ENCODE results near the gene SEPTIN10.
A peak's percentile ranks its signal among the peaks of the same experiment; 100 is the strongest.
"Not testable (repeated sequence)": the region's sequence is repeated elsewhere in the genome, so short reads cannot be mapped to it uniquely, and the experiment has no call there.

Gene SEPTIN10

DNA sequence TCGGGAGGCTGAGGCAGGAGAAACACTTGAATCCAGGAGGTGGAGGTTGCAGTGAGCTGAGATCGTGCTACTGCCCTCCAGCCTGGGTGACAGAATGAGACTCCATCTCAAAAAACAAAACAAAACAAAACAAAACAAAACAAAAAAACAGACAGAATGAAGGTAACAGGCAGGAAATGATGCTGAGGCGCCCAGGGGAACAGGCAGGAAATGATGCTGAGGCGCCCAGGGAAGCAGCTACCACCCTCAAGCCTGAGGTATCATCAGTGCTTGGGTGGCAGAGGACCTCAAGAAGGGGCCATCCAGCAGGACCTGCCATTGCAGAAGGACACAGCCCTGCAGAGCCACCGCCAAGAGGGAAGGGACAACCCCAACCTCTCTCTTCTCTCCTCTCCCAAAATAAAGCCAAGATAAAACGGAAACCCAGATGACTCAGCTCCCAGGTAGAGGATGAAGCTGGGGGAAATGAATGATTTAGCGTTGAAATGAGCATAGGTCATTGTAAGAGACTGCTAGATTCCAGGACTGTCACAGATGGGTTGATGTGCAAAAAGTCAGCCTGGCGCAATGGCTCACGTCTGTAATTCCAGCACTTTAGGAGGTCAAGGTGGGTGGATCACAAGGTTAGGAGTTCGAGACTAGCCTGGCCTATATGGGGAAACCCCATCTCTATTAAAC is 19.7 kb upstream of the SEPTIN10 start:
- no peak for FAIRE-seq

DNA sequence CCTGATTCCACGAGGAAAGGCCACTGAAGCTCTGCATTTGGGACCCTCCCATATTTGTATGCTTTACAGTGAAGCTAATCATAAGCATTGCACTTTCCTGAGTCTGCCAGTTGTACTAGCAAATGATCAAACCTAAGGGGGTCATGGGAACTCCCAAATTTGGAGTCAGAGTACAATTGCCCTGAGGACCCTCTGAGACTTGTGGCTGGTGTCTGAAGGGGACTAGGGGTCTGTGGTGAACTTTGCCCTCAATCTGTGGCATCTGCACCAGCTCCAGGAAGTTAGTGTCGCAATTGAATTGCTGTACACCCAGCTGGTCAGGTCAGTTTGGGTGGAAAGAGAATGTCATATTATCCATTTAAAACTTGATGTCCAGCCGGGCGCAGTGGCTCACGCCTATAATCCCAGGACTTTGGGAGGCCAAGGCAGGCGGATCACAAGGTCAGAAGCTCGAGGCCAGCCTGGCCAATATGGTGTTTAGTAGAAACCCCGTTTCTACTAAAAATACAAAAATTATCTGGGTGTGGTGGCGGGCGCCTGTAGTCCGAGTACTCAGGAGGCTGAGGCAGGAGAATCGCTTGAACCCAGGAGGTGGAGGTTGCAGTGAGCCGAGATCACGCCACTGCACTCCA is 18.5 kb upstream of the SEPTIN10 start:
- no peak for FAIRE-seq

DNA sequence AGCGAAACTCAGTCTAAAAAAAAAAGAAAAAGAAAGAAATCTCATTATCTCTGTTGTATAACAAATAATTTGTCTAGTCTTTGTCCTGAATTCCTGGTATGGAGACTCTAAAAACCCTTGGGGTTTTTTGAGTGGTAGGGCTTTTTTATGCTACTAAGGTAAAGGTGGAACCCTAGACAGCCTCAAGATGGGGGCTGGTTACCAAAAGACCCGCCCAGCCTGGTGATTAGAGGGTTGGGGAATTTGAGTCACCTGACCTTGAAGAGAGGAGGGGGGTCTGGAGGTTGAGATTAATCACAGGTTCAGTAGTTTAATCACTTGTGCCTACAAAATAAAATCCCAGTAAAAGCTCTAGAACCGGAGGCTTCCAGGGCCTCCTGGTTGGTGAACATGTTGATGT is 18.0 kb upstream of the SEPTIN10 start:
- no peak for FAIRE-seq

DNA sequence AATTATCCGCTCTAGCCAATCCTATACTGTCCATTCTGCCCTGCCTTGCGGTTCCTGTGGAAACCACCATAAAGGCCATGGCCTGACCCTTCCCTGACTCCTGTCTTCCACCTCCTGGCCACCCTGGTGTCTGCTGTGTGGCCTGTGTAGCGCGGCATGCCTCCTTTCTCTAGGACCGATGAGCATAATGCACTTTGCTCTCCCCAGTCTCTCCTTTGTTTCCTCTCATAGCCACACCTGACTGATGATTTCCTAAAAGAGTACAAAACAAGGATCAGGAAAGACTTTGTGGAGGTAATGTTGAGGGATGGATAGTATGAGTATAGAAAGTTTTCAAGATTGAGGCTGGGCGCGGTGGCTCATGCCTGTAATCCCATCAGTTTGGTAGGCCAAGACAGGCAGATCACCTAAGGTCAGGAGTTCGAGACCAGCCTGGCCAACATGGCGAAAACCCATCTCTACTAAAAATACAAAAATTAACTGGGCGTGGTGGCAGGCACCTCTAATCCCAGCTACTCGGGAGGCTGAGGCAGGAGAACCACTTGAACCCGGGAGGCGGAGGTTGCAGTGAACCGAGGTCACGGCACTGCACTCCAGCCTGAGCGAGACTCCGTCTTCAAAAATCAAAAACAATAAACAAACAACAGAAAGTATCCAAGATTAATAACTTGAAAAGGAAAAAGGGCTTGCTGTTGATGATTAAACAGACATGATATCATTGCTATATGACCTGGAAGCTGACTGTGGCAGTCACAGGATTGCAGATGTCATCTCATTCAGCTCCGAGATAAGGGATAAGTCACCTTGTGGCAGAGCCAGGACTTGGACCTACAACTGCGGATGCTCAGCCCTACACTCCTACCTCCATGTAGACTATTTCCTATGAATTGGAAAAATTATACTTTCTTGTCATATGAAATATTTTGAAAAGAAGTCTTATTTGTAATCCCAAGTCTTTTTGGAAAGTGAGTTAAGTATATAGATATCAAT is 17.0 kb upstream of the SEPTIN10 start:
- FAIRE-seq, result no peak

DNA sequence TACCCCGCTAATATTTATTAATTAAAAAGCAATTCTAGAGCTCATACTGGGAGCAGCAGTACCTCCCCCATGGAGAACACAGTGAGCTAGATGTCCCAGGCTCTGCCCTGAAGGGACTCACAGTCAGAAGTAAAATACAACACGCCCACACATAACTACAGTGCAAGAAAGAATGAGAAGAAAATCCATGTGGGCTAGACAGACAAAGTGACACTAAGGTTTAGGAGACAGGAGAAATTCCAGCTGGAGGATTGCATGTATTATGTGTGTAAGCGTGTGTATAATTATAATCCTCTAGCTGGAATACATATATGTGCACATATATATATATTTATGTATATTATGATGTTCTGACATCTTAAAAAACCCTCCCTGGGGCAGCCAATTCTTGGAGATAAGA is 16.1 kb upstream of the SEPTIN10 start:
- FAIRE-seq, result no peak

DNA sequence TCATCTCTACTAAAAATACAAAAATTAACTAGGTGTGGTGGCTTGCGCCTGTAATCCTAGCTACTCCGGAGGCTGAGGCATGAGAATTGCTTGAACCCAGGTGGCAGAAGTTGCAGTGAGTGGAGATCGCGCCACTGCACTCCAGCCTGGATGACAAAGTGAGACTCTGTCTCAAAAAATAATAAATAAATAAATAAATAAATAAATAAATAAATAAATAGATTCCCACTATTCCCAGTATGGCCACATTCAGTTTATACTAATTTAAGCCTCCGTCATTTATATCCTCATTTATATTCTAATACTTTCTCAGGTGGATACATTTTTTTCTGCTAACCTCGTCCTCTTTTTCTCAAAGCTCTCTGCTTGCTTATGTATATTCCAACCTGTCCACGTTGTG is 14.6 kb upstream of the SEPTIN10 start:
- not testable (repeated sequence) for FAIRE-seq

DNA sequence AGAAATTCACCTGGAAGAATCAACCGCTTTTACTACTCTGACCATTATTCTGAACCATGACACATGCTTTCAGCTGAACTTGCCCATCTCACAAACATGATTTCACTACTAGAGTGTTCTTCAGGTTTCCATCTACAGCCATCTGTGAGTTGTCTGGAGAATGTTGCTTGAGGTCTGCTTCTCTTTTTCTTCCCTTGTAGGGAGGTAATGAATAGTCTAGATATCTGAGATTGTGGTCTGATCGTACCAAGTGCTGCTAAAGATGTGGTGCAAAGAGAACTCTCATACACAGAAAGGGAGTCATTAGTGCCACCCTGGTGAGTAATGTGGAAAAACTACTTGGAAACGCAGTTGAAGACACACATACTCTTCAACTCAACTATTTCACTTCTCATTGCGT is 10.6 kb upstream of the SEPTIN10 start:
- no peak for FAIRE-seq

DNA sequence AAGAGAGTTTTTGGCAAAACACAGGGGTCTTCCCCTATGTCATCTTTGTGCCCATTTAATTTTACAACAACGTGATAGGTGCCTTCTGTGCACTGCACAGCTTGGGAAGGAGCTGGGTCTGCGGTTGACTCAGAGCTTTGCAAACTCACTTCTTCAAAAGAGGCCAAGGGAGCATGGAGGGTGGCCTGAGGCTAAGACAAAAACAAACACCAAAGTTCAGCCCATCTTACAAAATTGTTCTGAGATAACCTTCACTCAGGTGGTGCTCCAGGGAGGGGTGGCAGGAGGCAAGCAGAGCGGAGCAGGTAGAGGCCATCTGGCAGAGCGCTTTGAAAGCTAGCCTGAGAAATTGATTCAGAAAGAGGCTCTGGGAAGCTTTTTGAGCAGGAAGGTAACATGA is 10.2 kb upstream of the SEPTIN10 start:
- FAIRE-seq, result no peak

DNA sequence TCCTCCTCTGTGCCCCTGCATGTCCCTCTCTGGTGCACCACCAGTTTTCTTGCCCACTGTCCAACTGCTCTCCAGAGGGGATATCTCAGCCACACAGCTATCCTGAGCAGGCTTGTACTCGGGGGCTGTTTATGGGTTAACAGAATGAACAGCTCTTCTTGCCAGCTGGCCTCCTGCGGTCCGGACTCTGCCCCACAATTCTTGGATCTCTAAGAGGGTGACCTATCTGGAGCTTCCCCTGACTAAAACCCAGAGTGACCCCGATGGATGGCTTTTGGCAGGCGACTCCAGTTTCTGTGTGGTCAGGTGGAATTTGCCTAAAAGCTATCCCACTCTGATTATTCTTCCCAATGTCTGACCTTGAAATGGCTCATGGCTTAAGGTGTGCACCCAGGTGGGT is 9.5 kb upstream of the SEPTIN10 start:
- no peak for FAIRE-seq

DNA sequence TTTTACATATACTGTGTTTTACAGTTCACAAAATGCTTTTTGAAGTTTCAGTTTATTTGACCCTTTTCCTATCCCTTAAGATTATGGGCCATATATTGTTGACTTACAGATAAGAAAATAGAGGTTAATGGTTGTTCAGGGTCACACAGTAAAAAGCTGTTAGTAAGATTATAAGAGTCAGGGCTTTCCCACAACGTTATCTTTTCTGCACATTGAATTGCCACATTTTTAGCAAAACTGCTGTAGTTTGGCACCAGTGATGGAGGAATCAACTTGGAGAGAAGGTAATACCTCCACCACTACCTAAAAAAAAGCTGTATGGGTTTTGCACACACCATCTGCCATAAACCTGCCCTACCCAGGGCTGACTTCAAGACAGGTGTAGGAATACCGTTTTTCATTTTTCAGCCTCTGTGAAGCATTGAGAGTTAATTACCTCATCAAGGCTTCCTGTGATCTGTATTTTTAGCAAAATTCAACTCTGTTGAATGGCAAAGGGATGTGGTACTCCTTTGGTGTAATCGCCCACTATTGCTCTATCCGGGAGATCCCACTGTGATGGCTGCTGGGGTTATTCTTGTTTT is 5.4 kb upstream of the SEPTIN10 start:
- FAIRE-seq, result peak; percentile 80

DNA sequence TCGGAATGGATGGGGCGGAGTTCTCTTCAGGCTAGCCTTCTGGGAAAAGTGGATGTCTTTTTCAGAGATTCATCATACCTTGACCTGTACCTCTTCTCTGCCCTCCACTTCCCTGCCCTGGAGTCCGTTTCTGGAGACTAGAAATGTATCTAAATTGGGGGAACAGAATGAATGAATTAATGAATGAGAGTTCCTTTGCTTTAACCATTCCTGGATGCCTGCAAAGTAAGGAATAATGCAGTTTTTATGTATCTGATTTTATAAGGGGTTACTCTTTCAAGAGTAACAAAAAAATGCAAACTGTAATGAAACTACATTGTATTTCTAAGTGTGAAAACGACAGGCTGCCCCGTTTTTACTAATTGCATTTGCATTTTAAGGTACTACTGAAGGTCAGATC is 2.4 kb upstream of the SEPTIN10 start:
- no peak for FAIRE-seq

DNA sequence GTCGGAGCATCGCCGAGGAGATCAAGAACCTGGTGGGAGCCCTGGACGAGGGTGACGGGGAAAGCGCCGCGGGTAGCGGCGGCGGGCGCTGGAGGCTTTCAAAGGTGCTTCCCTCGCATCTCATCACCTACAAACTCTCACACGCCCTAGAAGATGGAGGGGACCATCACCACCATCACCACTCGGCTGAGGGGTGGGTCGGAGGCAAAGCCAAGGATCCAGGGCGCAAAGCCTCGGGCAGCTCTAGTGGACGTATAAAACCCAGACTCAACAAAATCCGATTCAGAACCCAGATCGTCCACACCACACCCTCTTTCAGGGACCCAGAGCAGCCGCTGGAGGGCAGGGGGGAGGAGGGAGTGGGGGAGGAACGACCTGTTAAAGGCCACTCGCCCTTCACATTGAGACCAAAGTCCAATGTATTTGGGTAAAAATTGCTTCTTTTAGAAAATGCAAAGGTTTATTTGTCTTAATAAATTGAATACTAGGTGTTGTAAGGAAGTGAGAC is 1.9 kb upstream of the SEPTIN10 start:
- FAIRE-seq, result no peak

DNA sequence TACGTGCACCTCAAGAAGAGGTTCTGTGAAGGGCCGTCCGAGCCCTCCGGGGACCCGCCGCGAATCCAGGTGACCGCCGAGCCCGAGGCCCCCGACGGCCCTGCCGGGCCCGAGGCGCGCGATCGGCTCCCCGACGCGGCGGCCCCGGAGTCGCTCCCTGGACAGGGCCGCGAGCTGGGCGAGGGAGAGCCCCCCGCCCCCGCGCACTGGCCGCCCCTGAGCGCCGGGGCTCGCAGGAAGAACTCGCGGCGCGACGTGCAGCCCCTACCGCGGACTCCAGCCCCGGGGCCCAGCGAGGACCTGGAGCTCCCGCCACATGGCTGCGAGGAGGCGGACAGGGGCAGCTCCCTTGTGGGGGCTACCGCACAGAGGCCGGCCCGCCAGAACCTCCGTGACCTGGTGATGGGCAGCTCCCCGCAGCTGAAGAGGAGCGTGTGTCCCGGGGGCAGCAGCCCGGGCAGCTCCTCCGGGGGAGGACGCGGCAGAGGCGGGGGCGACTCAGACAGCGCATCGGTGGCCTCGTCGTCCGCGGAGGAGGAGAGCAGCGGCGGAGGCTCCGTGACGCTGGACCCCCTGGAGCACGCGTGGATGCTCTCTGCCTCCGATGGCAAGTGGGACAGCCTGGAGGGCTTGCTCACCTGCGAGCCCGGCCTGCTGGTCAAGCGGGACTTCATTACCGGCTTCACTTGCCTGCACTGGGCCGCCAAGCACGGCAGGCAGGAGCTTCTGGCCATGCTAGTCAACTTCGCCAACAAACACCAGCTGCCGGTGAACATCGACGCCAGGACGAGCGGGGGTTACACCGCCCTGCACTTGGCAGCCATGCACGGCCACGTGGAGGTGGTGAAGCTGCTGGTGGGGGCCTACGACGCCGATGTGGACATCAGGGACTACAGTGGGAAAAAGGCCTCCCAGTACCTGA is 1.2 kb upstream of the SEPTIN10 start:
- FAIRE-seq, result no peak

DNA sequence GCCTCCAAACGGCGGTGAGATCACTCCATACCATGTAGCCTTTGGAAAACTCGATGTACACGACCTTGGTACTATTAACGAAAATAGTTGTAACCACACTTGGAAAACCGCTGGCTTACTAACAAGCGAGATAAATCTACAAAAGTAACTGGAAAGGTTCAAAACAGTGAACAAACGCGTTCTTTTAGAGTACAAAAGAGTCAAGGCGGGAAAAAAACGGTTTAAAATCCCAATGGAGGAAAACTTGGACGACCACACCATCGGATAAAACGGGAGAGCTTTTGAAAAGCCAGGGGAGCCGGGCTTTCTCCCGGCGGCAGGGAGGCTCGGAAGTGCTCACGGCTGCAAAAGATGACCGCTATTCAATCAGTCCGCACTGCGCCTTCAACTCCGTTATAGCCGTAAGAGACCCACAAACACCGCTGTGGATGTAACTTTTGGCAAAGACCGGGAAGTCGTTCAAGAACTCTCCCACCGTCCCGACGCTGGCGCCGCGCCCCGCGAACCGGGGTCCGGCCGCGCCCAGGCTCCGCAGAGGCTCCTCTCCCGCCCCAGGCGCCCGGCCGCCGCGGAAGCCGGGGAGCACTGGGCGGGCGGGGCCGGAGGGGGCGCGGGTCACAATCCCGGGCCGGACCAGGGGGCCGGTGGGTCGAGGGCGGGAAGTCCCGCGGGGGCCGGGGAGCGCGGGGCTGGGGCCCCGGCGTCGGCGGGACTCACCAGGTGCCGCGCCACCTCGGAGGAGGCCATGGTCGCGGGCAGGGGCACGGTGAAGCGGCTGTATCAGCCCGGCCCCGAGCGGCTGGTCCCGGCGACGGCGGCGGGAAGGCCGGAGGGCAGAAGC is 465 bp downstream of the SEPTIN10 start:
- no peak for FAIRE-seq

DNA sequence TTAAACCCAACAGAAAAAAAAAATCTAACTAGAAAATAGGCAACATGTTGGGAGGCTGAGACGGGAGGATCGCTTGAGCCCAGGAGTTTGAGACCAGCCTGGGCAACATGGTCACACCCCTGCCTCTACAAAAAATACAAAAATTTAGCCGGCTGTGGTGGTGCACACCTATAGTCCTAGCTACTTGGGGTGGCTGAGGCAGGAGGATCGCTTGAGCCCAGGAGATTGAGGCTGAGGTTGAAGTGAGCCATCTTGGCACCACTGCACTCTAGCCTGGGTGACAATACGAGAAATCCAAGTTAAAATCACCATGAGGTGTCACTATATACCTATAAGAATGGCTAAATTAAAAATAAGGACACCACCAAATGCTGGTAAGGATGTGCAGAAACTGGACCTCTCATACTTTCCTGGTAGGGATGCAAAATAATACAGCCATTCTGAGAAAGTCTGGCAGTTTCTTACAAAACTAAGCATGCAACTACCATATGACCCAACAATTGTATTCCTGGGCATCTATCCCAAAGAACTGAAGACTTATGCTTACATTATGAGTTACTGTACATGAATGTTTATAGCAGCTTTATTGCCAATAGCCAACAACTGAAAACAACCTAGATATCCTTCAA is 2.2 kb downstream of the SEPTIN10 start:
- no peak for FAIRE-seq

DNA sequence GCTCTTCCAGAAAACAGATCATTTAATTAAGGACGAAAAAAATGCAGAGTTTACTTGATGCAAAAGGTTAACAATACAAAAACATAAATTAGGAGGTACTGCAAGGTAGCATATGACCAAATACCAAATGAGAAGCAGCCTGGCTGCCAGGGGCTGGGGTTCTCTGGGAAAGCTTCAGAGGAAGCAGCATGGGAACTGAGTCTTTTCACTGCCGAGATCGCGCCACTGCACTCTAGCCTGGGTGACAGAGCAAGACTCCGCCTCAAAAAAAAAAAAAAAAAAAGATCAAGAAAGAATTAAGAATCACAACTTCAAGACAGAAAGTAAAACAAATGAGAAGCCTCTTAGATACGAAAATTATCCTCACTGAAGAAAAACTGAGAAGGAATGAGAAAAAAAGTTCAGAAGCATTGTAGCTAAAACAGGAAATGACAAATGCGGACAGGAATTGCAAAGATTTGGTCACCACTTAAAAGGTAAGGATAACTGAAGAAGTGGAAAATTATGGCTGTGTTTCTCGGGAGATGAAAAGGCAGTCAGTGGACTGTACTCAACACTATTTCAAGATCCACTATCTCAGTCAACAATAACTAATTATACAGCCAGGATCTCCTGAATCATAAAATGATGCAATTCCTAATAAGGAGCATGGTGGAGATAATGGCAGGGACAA is 4.3 kb downstream of the SEPTIN10 start:
- FAIRE-seq, result peak; percentile 47

DNA sequence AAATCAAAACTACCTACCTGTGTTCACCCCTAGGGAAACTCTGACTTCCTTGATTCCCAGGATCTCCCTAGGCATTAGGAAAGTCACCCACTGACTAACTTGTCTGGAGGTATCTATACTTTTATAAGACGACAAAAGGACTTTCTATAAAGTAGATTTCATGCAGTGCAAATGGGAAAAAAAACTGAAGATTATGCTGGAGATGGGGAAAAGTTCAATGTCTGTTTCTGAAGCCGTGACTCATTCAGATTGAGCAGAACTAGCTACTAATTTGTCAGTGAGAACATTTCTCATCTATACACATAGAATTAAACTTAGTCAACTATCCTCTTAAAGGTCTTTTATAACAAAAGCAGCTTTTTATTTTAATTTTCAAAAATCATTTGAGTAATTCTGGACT is 6.0 kb downstream of the SEPTIN10 start:
- no peak for FAIRE-seq

DNA sequence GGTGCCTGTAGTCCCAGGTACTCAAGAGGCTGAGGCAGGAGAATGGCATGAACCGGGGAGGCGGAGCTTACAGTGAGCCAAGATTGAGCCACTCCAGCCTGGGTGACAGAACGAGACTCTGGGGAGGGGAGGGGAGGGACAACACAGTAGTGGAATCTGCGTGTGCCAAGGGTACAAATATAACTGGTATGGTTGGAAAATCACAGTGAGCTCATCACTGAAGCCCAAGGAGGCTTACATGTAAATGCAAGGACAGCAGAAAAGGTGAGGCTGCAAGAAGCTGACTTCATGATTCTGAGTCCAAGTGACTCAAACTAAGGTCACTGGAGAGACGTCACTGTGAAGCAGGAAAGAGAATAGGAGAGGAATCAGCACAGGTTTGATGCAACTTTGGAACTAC is 9.2 kb downstream of the SEPTIN10 start:
- no peak for FAIRE-seq

DNA sequence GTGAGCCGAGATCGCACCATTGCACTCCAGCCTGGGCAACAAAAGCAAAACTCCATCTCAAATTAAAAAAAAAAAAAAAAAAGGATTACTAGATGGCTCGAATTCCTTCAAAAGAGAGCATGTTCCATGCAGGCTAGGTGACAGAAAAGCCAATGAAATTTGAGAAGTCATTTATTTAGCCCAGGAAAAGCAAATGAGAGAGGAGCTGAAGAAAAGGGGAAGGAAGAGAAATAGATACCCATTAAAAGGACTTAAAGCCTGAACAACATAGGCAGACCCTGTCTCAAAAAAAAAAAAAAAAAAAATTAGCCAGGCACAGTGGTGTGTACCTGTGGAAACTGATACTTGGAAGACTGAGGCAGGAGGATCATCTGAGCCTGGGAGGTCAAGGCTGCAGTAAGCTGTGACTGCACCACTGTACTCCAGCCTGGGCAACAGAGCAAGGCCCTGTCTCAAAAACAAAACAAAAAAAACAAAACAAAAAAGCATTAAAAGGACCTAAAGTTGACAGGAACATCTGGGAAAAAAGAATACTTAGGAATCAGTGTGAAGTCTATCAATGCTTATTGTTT is 11.1 kb downstream of the SEPTIN10 start:
- FAIRE-seq, result no peak

DNA sequence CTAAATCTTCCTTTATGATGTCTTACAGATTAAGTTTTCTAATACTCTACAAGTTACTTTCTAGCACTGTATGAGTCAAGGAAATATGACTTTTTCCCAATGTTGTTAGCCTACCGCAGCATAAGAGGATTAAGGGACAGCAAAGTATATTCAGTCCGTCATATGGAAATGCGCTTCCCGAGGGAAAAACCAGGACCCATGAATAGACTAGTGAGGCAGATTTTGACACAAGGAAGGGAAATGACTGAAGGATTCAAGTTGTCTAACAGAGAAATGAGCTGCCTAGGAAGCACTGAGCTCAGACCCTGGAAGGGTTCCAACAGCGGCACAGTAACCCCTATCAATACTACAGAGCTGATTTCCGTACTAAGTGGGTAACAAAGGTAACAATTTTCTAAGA is 12.0 kb downstream of the SEPTIN10 start:
- FAIRE-seq, result no peak
